Measurements from ENCODE around the gene KEL.

KEL gene

GRCh38 chr7:142898377-142899170, 63.6 kb downstream of the KEL start:
- no peak overlapping the region for H3K4me3 ChIP-seq (ENCODE audit: extremely low read depth, insufficient read depth, low read length, poor library complexity, severe bottlenecking)
- WGBS, 2 experiments (ENCODE audit: insufficient coverage in 2 of 2) = 83% methylated on average over 1 of the region's 3 CpGs; no CpG with 5 or more reads in 1 of the 2 experiments
- H3K27ac ChIP-seq (ENCODE audit: low read depth, low read length, severe bottlenecking) = no peak overlapping the region
- H3K9me3 ChIP-seq (ENCODE audit: control insufficient read depth, low read length) = peaks cover 3% of the 10 kb centered on the region
- H3K36me3 ChIP-seq (ENCODE audit: control insufficient read depth, insufficient read depth, low read length) = no peaks in the 10 kb centered on the region
- no peaks in the 10 kb centered on the region for H3K4me1 ChIP-seq (ENCODE audit: control insufficient read depth, insufficient read depth, low read length, poor library complexity, severe bottlenecking)

GRCh38 chr7:142897691-142898090, 64.5 kb downstream of the KEL start:
- H3K9me3 ChIP-seq (ENCODE audit: control insufficient read depth, low read length) = no peaks in the 10 kb centered on the region
- H3K4me3 ChIP-seq (ENCODE audit: extremely low read depth, insufficient read depth, low read length, poor library complexity, severe bottlenecking) = no peak overlapping the region
- 93 to 98% methylated on average over 5 to 7 of the region's 7 CpGs for WGBS, 2 experiments (ENCODE audit: insufficient coverage in 2 of 2)
- no peak overlapping the region for H3K27ac ChIP-seq (ENCODE audit: low read depth, low read length, severe bottlenecking)
- no peaks in the 10 kb centered on the region for H3K4me1 ChIP-seq (ENCODE audit: control insufficient read depth, insufficient read depth, low read length, poor library complexity, severe bottlenecking)
- no peaks in the 10 kb centered on the region for H3K36me3 ChIP-seq (ENCODE audit: control insufficient read depth, insufficient read depth, low read length)

- H3K36me3 ChIP-seq (ENCODE audit: control insufficient read depth, insufficient read depth, low read length) = no peaks in the 10 kb centered on the region
- no peak overlapping the region for H3K4me3 ChIP-seq (ENCODE audit: extremely low read depth, insufficient read depth, low read length, poor library complexity, severe bottlenecking)
- H3K9me3 ChIP-seq (ENCODE audit: control insufficient read depth, low read length) = no peaks in the 10 kb centered on the region
- H3K4me1 ChIP-seq (ENCODE audit: control insufficient read depth, insufficient read depth, low read length, poor library complexity, severe bottlenecking) = no peaks in the 10 kb centered on the region
- WGBS, 2 experiments (ENCODE audit: insufficient coverage in 2 of 2) = no CpG with 5 or more reads among the region's 3 CpGs
- H3K27ac ChIP-seq (ENCODE audit: low read depth, low read length, severe bottlenecking) = no peak overlapping the region
Observed at GRCh38 chr7:142896741-142897379, 65.3 kb downstream of the KEL start.

- no peaks in the 10 kb centered on the region for H3K4me1 ChIP-seq (ENCODE audit: control insufficient read depth, insufficient read depth, low read length, poor library complexity, severe bottlenecking)
- H3K9me3 ChIP-seq (ENCODE audit: control insufficient read depth, low read length) = no peaks in the 10 kb centered on the region
- no peaks in the 10 kb centered on the region for H3K36me3 ChIP-seq (ENCODE audit: control insufficient read depth, insufficient read depth, low read length)
- 100% methylated on average over 3 of the region's 3 CpGs; no CpG with 5 or more reads in 1 of the 2 experiments for WGBS, 2 experiments (ENCODE audit: insufficient coverage in 2 of 2)
- no peak overlapping the region for H3K27ac ChIP-seq (ENCODE audit: low read depth, low read length, severe bottlenecking)
- no peak overlapping the region for H3K4me3 ChIP-seq (ENCODE audit: extremely low read depth, insufficient read depth, low read length, poor library complexity, severe bottlenecking)
Observed at GRCh38 chr7:142896151-142896550, 66.0 kb downstream of the KEL start.

GRCh38 chr7:142894985-142895593, 67.1 kb downstream of the KEL start:
- Histone ChIP-seq H3K27ac (ENCODE audit: low read depth, low read length, severe bottlenecking) (no peak overlapping the region), H3K36me3 (ENCODE audit: control insufficient read depth, insufficient read depth, low read length) (no peaks in the 10 kb centered on the region), H3K9me3 (ENCODE audit: control insufficient read depth, low read length) (no peaks in the 10 kb centered on the region), H3K4me3 (ENCODE audit: extremely low read depth, insufficient read depth, low read length, poor library complexity, severe bottlenecking) (no peak overlapping the region), H3K4me1 (ENCODE audit: control insufficient read depth, insufficient read depth, low read length, poor library complexity, severe bottlenecking) (no peaks in the 10 kb centered on the region)
- WGBS, 2 experiments (ENCODE audit: insufficient coverage in 2 of 2) = 79 to 95% methylated on average over 4 of the region's 6 CpGs

- Histone ChIP-seq H3K4me1 (ENCODE audit: control insufficient read depth, insufficient read depth, low read length, poor library complexity, severe bottlenecking) (no peaks in the 10 kb centered on the region), H3K9me3 (ENCODE audit: control insufficient read depth, low read length) (no peaks in the 10 kb centered on the region), H3K36me3 (ENCODE audit: control insufficient read depth, insufficient read depth, low read length) (no peaks in the 10 kb centered on the region), H3K4me3 (ENCODE audit: extremely low read depth, insufficient read depth, low read length, poor library complexity, severe bottlenecking) (no peak overlapping the region), H3K27ac (ENCODE audit: low read depth, low read length, severe bottlenecking) (no peak overlapping the region)
- 91 to 95% methylated on average over 6 to 7 of the region's 12 CpGs for WGBS, 2 experiments (ENCODE audit: insufficient coverage in 2 of 2)
Observed at GRCh38 chr7:142894112-142894984, 67.8 kb downstream of the KEL start.

- H3K27ac ChIP-seq (ENCODE audit: low read depth, low read length, severe bottlenecking) = no peak overlapping the region
- WGBS, 2 experiments (ENCODE audit: insufficient coverage in 2 of 2) = 60 to 71% methylated on average over 1 to 2 of the region's 5 CpGs
- H3K4me3 ChIP-seq (ENCODE audit: extremely low read depth, insufficient read depth, low read length, poor library complexity, severe bottlenecking) = no peak overlapping the region
- no peaks in the 10 kb centered on the region for H3K9me3 ChIP-seq (ENCODE audit: control insufficient read depth, low read length)
- H3K36me3 ChIP-seq (ENCODE audit: control insufficient read depth, insufficient read depth, low read length) = no peaks in the 10 kb centered on the region
- H3K4me1 ChIP-seq (ENCODE audit: control insufficient read depth, insufficient read depth, low read length, poor library complexity, severe bottlenecking) = no peaks in the 10 kb centered on the region
Observed at GRCh38 chr7:142892951-142893350, 69.2 kb downstream of the KEL start.

GRCh38 chr7:142891490-142892082, 70.6 kb downstream of the KEL start:
- WGBS, 2 experiments (ENCODE audit: insufficient coverage in 2 of 2) = 80 to 89% methylated on average over 6 to 7 of the region's 10 CpGs
- no peaks in the 10 kb centered on the region for H3K36me3 ChIP-seq (ENCODE audit: control insufficient read depth, insufficient read depth, low read length)
- H3K4me1 ChIP-seq (ENCODE audit: control insufficient read depth, insufficient read depth, low read length, poor library complexity, severe bottlenecking) = no peaks in the 10 kb centered on the region
- no peak overlapping the region for H3K27ac ChIP-seq (ENCODE audit: low read depth, low read length, severe bottlenecking)
- no peaks in the 10 kb centered on the region for H3K9me3 ChIP-seq (ENCODE audit: control insufficient read depth, low read length)
- H3K4me3 ChIP-seq (ENCODE audit: extremely low read depth, insufficient read depth, low read length, poor library complexity, severe bottlenecking) = no peak overlapping the region
